Thyroid gland (tissue), 4 donors: ENCODE measurements around the gene PLXDC2. TPM values are rescaled to one million over a fixed set of nuclear protein-coding genes. Genes with fewer than 3 reads are reported as not detected.

Experiments
- DNase-seq, 2 donors: peaks; one replicate each; pipeline ENCODE4 v3.0.0-alpha.2; 2019
- H3K27ac ChIP-seq, 3 donors: fragments of 200-600 bp; sonication (generic); 1 replicate in 2 of 3; 2 replicates in 1 of 3; pipeline ENCODE4 v1.5.1; 2016 to 2019; ENCODE audit warnings: mild to moderate bottlenecking in 1 of 3, moderate library complexity in 1 of 3
- H3K27me3 ChIP-seq: fragments of 200-600 bp; sonication (generic); one replicate; pipeline ENCODE4 v1.5.1; 2019
- H3K36me3 ChIP-seq, 2 donors: fragments of 200-600 bp; sonication (generic); one replicate each; pipeline ENCODE4 v1.5.1; 2016 to 2019
- H3K4me1 ChIP-seq, 2 donors: fragments of 200-600 bp; sonication (generic); one replicate each; pipeline ENCODE4 v1.5.1; 2017 to 2019
- H3K4me3 ChIP-seq, 3 donors: fragments of 200-600 bp; sonication (generic); replicated peaks in 1 of 3; 1 replicate in 2 of 3; 2 replicates in 1 of 3; pipeline ENCODE4 v1.5.1; 2016; ENCODE audit warnings: mild to moderate bottlenecking in 1 of 3
- H3K9me3 ChIP-seq: fragments of 200-600 bp; sonication (generic); one replicate; pipeline ENCODE4 v1.5.1; 2017
- POLR2A ChIP-seq, 2 donors: fragments of 450-650 bp; IDR thresholded peaks; one replicate each; pipeline ENCODE4 v1.6.1; 2017; ENCODE audit warnings: antibody characterized with exemption in 2 of 2, mild to moderate bottlenecking in 2 of 2, moderate library complexity in 1 of 2
- WGBS, 2 donors: methylation state at CpG; one replicate each; pipeline ENCODE4 v1.1.5; 2017; 5-methylcytosine and 5-hydroxymethylcytosine counted together
- intact Hi-C: fragments of 100-400 bp; cut with DNase I; formaldehyde crosslinking; loops from one replicate; pipeline ENCODE4 v1.15.1; 2023
- total RNA-seq, 4 donors: library from RNA; depleted of rRNA; stranded (reverse); fragments of >200 nt; gene quantifications; one replicate each; pipeline ENCODE4 v1.2.3, GENCODE V29; 2016
- TF ChIP-seq, protein P1 (sequence below), 6 experiments: fragments of 200-600 bp in 3 of 6; fragments of 450-650 bp in 3 of 6; sonication (generic) in 3 of 6; IDR thresholded peaks; one replicate each; pipeline ENCODE4 v1.5.1; 2016 to 2019; ENCODE audit warnings: antibody characterized with exemption in 6 of 6, mild to moderate bottlenecking in 2 of 6, inconsistent platforms in 1 of 6, moderate library complexity in 1 of 6

PLXDC2 gene
- total RNA-seq, 4 donors from 2014 or later = 44.6 to 91.0 (median 47.6) TPM

DNA sequence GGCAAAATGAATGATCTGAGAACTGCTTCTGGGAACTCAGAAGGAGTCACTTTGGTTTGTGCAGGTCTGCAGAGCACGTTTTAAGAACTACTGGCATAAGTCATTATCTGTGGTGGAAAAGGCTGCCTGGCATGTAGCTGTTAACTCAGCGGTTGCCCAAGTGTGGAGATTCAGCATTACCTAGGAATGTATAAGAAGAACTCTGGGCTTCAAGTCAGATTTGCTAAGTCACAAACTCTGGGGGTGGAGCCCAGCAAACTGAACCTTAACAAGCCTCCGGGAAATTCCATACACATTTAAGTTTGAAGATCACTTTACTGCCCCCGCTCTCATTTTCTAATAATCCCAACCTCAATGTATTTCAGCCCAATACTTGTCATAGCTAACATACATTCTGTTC is 31.1 kb downstream of the PLXDC2 start:
- intact Hi-C loops = no loop called here
- TF ChIP-seq POLR2A (IDR thresholded peaks at IDR 0.05) = no peak
- TF ChIP-seq, protein P1, sequence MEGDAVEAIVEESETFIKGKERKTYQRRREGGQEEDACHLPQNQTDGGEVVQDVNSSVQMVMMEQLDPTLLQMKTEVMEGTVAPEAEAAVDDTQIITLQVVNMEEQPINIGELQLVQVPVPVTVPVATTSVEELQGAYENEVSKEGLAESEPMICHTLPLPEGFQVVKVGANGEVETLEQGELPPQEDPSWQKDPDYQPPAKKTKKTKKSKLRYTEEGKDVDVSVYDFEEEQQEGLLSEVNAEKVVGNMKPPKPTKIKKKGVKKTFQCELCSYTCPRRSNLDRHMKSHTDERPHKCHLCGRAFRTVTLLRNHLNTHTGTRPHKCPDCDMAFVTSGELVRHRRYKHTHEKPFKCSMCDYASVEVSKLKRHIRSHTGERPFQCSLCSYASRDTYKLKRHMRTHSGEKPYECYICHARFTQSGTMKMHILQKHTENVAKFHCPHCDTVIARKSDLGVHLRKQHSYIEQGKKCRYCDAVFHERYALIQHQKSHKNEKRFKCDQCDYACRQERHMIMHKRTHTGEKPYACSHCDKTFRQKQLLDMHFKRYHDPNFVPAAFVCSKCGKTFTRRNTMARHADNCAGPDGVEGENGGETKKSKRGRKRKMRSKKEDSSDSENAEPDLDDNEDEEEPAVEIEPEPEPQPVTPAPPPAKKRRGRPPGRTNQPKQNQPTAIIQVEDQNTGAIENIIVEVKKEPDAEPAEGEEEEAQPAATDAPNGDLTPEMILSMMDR (IDR thresholded peaks at IDR 0.05) = no peak

DNA sequence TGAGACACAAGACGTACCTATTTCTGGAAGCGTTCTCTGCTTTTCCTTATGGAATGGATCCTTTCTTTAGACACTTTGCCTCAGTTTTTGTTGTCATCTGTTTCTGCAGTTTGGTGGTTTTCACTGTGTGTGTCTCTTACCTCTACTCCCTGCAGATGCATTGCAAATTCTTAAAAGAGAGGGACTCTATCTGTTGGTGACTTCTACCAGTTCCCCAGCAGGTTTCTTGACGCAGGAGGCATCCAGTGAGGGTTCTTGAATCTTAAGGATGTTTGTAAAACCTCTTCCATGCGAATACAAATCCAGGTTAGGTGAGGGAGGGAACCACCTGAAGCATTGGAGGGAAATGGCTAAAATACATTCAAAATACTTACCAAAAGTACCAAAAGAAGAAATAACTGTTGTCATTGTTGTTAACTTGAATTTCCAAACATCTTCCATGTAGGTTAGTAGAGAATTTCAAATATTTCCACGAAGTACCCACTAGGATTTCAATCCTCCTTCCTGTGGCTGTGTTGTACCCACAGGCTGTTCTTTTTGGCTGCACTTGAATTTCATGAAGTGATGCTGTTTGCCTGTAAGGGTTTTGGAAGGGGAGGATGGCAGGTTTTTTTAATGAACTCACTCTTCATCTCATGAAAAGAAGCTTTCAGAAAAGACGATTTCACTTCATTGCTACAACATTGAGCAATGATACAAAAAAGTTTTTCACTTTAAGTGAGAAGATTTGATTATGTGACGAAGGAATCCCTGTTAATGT is 32.2 kb downstream of the PLXDC2 start:
- Histone ChIP-seq H3K4me1 (peaks cover 0 to 8% of the 10 kb centered on the region in 2 donors), H3K36me3 (no peaks in the 10 kb centered on the region), H3K27ac (no peak overlapping the region), H3K4me3 (no peak overlapping the region), H3K9me3 (no peaks in the 10 kb centered on the region), H3K27me3 (no peaks in the 10 kb centered on the region)
- DNase-seq = no peak
- WGBS, 2 donors = 68 to 76% methylated on average over 7 of the region's 7 CpGs
- TF ChIP-seq, protein P1 (IDR thresholded peaks at IDR 0.05) = no peak
- no peak for TF ChIP-seq POLR2A (IDR thresholded peaks at IDR 0.05)
- intact Hi-C loops = no loop called here

More for the DNA sequence above, 31.1 kb downstream of the PLXDC2 start:
- Histone ChIP-seq H3K9me3 (no peaks in the 10 kb centered on the region), H3K36me3 (no peaks in the 10 kb centered on the region), H3K27me3 (no peaks in the 10 kb centered on the region), H3K4me1 (peaks cover 0 to 8% of the 10 kb centered on the region in 2 donors), H3K4me3 (no peak overlapping the region), H3K27ac (no peak overlapping the region)
- WGBS, 2 donors = 58 to 76% methylated on average over 4 of the region's 4 CpGs
- DNase-seq = no peak

GRCh38 chr10:19853831-19854230 is 37.6 kb downstream of the PLXDC2 start:
- no peaks in the 10 kb centered on the region for H3K9me3 ChIP-seq
- TF ChIP-seq, protein P1 (IDR thresholded peaks at IDR 0.05) = no peak
- no peak for TF ChIP-seq POLR2A (IDR thresholded peaks at IDR 0.05)
- no peak for DNase-seq
- no peaks in the 10 kb centered on the region for H3K27me3 ChIP-seq
- no peak overlapping the region for H3K4me3 ChIP-seq
- H3K27ac ChIP-seq = no peak overlapping the region
- WGBS, 2 donors = 74 to 78% methylated on average over 5 of the region's 5 CpGs
- no peaks in the 10 kb centered on the region for H3K36me3 ChIP-seq
- H3K4me1 ChIP-seq = no peaks in the 10 kb centered on the region
- intact Hi-C loops = no loop called here

GRCh38 chr10:19857876-19858275 is 41.6 kb downstream of the PLXDC2 start:
- intact Hi-C loops = no loop called here
- Histone ChIP-seq H3K36me3 (no peaks in the 10 kb centered on the region), H3K9me3 (no peaks in the 10 kb centered on the region), H3K4me3 (no peak overlapping the region), H3K27ac (no peak overlapping the region), H3K4me1 (no peaks in the 10 kb centered on the region), H3K27me3 (no peaks in the 10 kb centered on the region)
- DNase-seq = no peak
- TF ChIP-seq POLR2A (IDR thresholded peaks at IDR 0.05) = no peak
- TF ChIP-seq, protein P1 (IDR thresholded peaks at IDR 0.05) = no peak
- WGBS, 2 donors = 81 to 86% methylated on average over 3 of the region's 3 CpGs

DNA sequence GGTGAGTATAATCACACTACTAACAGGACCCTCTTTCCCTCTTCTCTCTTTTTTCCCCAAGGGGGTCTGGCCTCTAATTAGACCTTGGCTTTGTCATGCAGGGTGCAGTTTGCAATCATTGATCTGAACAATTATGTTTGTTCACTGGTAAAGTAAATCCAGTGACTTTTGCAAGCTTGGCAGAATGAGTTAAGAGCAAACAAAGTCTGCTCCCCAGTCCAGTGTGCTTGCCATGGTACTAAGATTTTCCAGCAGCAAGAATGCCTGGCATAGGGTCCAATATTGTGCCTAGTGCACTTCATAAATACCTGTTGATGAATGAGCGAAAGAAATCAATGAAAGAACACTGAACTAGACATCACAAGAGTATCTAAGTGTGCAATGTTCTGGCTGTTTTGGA is 43.9 kb downstream of the PLXDC2 start:
- no peak overlapping the region for H3K4me3 ChIP-seq
- 97 to 100% methylated on average over 1 of the region's 1 CpG for WGBS, 2 donors
- no peaks in the 10 kb centered on the region for H3K36me3 ChIP-seq
- intact Hi-C loops = no loop called here
- H3K27me3 ChIP-seq = no peaks in the 10 kb centered on the region
- no peaks in the 10 kb centered on the region for H3K9me3 ChIP-seq
- no peaks in the 10 kb centered on the region for H3K4me1 ChIP-seq
- H3K27ac ChIP-seq = no peak overlapping the region
- DNase-seq = no peak
- TF ChIP-seq, protein P1 (IDR thresholded peaks at IDR 0.05) = no peak
- no peak for TF ChIP-seq POLR2A (IDR thresholded peaks at IDR 0.05)
